Measurements from ENCODE around the gene CNGA3. TPM values are rescaled to one million over a fixed set of nuclear protein-coding genes. Genes with fewer than 3 reads are reported as not detected.

Gene CNGA3
- total RNA-seq, 1 donor from 2014 or later, result not detected

GRCh38 chr2:98376301-98376910, 30.1 kb downstream of the CNGA3 start:
- no peak for DNase-seq (ENCODE audit: low read depth)
- no peak for TF ChIP-seq CTCF (conservative IDR thresholded peaks at IDR 0.05; ENCODE audit: low read depth, low read length)
- no peak overlapping the region for H3K4me3 ChIP-seq (ENCODE audit: low read depth, low read length)

GRCh38 chr2:98376996-98377395, 30.7 kb downstream of the CNGA3 start:
- no peak for TF ChIP-seq CTCF (conservative IDR thresholded peaks at IDR 0.05; ENCODE audit: low read depth, low read length)
- no peak for DNase-seq (ENCODE audit: low read depth)
- H3K4me3 ChIP-seq (ENCODE audit: low read depth, low read length), result no peak overlapping the region

GRCh38 chr2:98377544-98377943, 31.3 kb downstream of the CNGA3 start:
- H3K4me3 ChIP-seq (ENCODE audit: low read depth, low read length), result no peak overlapping the region
- no peak for DNase-seq (ENCODE audit: low read depth)
- no peak for TF ChIP-seq CTCF (conservative IDR thresholded peaks at IDR 0.05; ENCODE audit: low read depth, low read length)

- H3K4me3 ChIP-seq (ENCODE audit: low read depth, low read length), result no peak overlapping the region
- no peak for DNase-seq (ENCODE audit: low read depth)
- TF ChIP-seq CTCF (conservative IDR thresholded peaks at IDR 0.05; ENCODE audit: low read depth, low read length), result no peak
Measured at GRCh38 chr2:98378196-98378595, 31.9 kb downstream of the CNGA3 start.

- TF ChIP-seq CTCF (conservative IDR thresholded peaks at IDR 0.05; ENCODE audit: low read depth, low read length), result no peak
- DNase-seq (ENCODE audit: low read depth), result no peak
- no peak overlapping the region for H3K4me3 ChIP-seq (ENCODE audit: low read depth, low read length)
Measured at GRCh38 chr2:98378901-98379300, 32.6 kb downstream of the CNGA3 start.

GRCh38 chr2:98379311-98380202, 33.3 kb downstream of the CNGA3 start:
- no peak overlapping the region for H3K4me3 ChIP-seq (ENCODE audit: low read depth, low read length)
- no peak for DNase-seq (ENCODE audit: low read depth)
- TF ChIP-seq CTCF (conservative IDR thresholded peaks at IDR 0.05; ENCODE audit: low read depth, low read length), result no peak
